ENCODE results near the gene PLIN1. TPM values are rescaled to one million over a fixed set of nuclear protein-coding genes. Genes with fewer than 3 reads are reported as not detected.

The PLIN1 gene
- polyA plus RNA-seq, 1 donor (not counting 4 experiments of a cell fraction or from before 2014, with no cell fraction given) = 0.30 TPM

DNA sequence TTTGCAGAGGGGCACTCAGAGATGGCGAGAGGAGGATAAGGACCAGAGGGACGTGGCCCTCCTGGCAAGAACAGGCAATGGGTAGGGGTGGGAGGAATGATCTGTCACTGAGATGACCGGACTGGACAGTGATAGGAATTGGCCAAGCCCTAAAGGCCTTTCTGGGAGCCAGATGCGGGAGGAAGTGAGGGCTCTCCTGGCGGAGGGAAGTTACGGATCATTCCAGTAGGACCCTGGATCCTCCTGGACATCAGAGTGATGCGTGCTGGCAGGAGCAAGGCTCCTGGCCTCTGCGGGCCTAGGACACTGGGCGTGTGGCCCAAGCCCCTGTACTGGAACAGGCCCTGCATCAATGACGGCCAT, 47.3 kb downstream of the PLIN1 start:
- H3K36me3 ChIP-seq (ENCODE audit: control insufficient read depth in 2 of 2, extremely low read depth in 1 of 2, insufficient read depth in 2 of 2, low read length in 2 of 2) = peaks cover 13 to 24% of the 10 kb centered on the region in 2 experiments
- H3K27me3 ChIP-seq (ENCODE audit: control insufficient read depth, extremely low read depth, insufficient read depth, low read length) = no peaks in the 10 kb centered on the region
- H3K4me3 ChIP-seq (ENCODE audit: control insufficient read depth in 2 of 3, extremely low read depth in 1 of 3, insufficient read depth in 2 of 3, low read depth in 1 of 3, low read length in 3 of 3) = no peak overlapping the region
- H3K9ac ChIP-seq (ENCODE audit: control insufficient read depth, extremely low read depth, insufficient read depth, low read length) = no peak overlapping the region
- dilution Hi-C loops (cut with MboI; ENCODE audit: extremely low pct_ligation_motif_present, low sequenced_read_pairs) = no loop called here
- no peaks in the 10 kb centered on the region for H4K20me1 ChIP-seq (ENCODE audit: control insufficient read depth, extremely low read depth, insufficient read depth, low read length)
- FAIRE-seq (no peak), DNase-seq (ENCODE audit: low read depth, low spot score) (no peak)
- TF ChIP-seq, protein P1, sequence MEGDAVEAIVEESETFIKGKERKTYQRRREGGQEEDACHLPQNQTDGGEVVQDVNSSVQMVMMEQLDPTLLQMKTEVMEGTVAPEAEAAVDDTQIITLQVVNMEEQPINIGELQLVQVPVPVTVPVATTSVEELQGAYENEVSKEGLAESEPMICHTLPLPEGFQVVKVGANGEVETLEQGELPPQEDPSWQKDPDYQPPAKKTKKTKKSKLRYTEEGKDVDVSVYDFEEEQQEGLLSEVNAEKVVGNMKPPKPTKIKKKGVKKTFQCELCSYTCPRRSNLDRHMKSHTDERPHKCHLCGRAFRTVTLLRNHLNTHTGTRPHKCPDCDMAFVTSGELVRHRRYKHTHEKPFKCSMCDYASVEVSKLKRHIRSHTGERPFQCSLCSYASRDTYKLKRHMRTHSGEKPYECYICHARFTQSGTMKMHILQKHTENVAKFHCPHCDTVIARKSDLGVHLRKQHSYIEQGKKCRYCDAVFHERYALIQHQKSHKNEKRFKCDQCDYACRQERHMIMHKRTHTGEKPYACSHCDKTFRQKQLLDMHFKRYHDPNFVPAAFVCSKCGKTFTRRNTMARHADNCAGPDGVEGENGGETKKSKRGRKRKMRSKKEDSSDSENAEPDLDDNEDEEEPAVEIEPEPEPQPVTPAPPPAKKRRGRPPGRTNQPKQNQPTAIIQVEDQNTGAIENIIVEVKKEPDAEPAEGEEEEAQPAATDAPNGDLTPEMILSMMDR (optimal IDR thresholded peaks at IDR 0.05 in 1 of 3, IDR thresholded peaks at IDR 0.05 in 1 of 3, conservative IDR thresholded peaks at IDR 0.05 in 1 of 3; ENCODE audit: extremely low read depth in 1 of 3, insufficient read depth in 2 of 3, low read length in 3 of 3) = no peak
- no peak for TF ChIP-seq EZH2 (IDR thresholded peaks at IDR 0.05; ENCODE audit: low read length)
- H2AFZ ChIP-seq (ENCODE audit: control insufficient read depth, low read length) = no peak overlapping the region
- no peaks in the 10 kb centered on the region for H3K9me1 ChIP-seq (ENCODE audit: control insufficient read depth, extremely low read depth, insufficient read depth, low read length)
- H3K9me3 ChIP-seq (ENCODE audit: control insufficient read depth, low read depth, low read length) = no peaks in the 10 kb centered on the region
- no peak overlapping the region for H3K27ac ChIP-seq (ENCODE audit: control insufficient read depth, insufficient read depth, low read length)
- H3K79me2 ChIP-seq (ENCODE audit: control insufficient read depth, insufficient read depth, low read length) = no peaks in the 10 kb centered on the region
- no peak overlapping the region for H3K4me2 ChIP-seq (ENCODE audit: control insufficient read depth, extremely low read depth, insufficient read depth, low read depth, low read length)
- H3K4me1 ChIP-seq (ENCODE audit: control insufficient read depth, extremely low read depth, insufficient read depth, low read length) = no peaks in the 10 kb centered on the region

DNA sequence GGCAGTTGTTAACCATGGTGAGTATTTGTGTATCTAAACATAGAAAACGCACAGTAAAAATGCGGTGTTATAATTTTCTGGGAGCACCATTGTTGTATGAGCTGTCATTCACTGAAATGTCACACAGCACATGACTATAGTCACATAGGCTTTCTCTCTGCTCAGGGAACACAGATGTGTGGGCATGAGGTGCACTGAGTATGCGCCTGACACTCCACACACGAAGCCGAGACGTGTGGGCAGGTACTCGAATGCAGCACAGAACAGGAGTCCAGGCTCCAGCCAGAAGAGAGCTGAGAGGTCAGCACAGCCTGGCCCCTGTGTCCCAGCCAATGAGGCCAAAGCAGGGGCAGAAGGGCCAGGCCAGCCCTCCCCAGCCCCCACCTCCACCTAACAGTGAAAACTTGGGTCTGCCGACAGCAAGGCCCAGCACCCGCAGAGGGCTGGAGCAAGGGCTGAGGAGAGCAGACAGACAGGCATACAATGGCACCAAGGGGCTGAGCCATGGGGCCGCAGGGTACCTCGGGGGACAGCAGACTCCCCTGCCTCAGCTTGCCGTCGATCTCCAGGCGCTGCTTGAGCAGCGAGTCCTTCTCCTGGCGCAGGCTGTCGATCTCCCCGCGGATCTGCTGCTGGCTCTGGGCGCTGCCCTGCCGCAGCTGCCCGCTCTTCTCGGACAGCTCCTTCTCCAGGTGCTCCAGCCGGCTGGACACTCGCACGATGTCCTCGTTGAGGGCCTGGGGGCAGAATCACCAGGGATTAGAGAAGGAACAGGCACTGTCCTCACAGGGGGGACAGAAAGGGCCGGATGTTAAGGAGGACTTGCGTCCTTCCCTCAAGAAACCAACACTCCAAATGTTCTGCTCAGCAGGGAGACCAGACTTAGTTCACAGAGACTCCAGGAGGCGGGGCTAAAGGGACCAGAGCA, 47.9 kb downstream of the PLIN1 start:
- H3K79me2 ChIP-seq (ENCODE audit: control insufficient read depth, insufficient read depth, low read length) = no peaks in the 10 kb centered on the region
- H3K27me3 ChIP-seq (ENCODE audit: control insufficient read depth, extremely low read depth, insufficient read depth, low read length) = no peaks in the 10 kb centered on the region
- no peak for DNase-seq (ENCODE audit: low read depth, low spot score)
- no peaks in the 10 kb centered on the region for H4K20me1 ChIP-seq (ENCODE audit: control insufficient read depth, extremely low read depth, insufficient read depth, low read length)
- no peak for FAIRE-seq
- TF ChIP-seq EZH2 (IDR thresholded peaks at IDR 0.05; ENCODE audit: low read length) = no peak
- TF ChIP-seq, protein P1 (optimal IDR thresholded peaks at IDR 0.05 in 1 of 3, IDR thresholded peaks at IDR 0.05 in 1 of 3, conservative IDR thresholded peaks at IDR 0.05 in 1 of 3; ENCODE audit: extremely low read depth in 1 of 3, insufficient read depth in 2 of 3, low read length in 3 of 3) = no peak
- no peaks in the 10 kb centered on the region for H3K9me1 ChIP-seq (ENCODE audit: control insufficient read depth, extremely low read depth, insufficient read depth, low read length)
- no peaks in the 10 kb centered on the region for H3K4me1 ChIP-seq (ENCODE audit: control insufficient read depth, extremely low read depth, insufficient read depth, low read length)
- H3K27ac ChIP-seq (ENCODE audit: control insufficient read depth, insufficient read depth, low read length) = no peak overlapping the region
- H3K9me3 ChIP-seq (ENCODE audit: control insufficient read depth, low read depth, low read length) = no peaks in the 10 kb centered on the region
- dilution Hi-C loops (cut with MboI; ENCODE audit: extremely low pct_ligation_motif_present, low sequenced_read_pairs) = no loop called here
- peaks cover 14 to 31% of the 10 kb centered on the region in 2 experiments for H3K36me3 ChIP-seq (ENCODE audit: control insufficient read depth in 2 of 2, extremely low read depth in 1 of 2, insufficient read depth in 2 of 2, low read length in 2 of 2)
- H3K4me2 ChIP-seq (ENCODE audit: control insufficient read depth, extremely low read depth, insufficient read depth, low read depth, low read length) = no peak overlapping the region
- H3K4me3 ChIP-seq (ENCODE audit: control insufficient read depth in 2 of 3, extremely low read depth in 1 of 3, insufficient read depth in 2 of 3, low read depth in 1 of 3, low read length in 3 of 3) = no peak overlapping the region
- no peak overlapping the region for H2AFZ ChIP-seq (ENCODE audit: control insufficient read depth, low read length)
- H3K9ac ChIP-seq (ENCODE audit: control insufficient read depth, extremely low read depth, insufficient read depth, low read length) = no peak overlapping the region
